ENCODE measurements around the gene UNC13B.
"Not testable (repeated sequence)": the region's sequence is repeated elsewhere in the genome, so short reads cannot be mapped to it uniquely, and the experiment has no call there.

The UNC13B gene

DNA sequence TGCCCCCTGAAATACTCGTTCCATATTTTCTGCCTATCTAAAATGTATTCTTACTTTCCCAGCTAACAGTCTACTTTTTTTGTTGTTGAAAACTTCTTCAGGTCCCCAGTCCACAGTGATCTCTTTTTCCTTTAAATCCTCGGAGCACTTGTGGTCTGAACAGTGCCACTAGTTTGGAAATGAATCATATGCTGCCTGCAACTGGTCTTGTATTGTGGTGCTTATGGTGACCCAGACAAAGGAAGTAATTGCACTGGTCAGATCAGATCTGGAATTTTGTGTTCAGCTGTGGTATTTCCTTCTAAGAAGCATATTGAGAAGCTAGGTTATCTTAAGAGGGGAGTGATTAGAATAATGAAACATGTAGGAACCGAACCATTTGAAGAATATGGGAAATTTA lies 2.9 kb downstream of the UNC13B start:
- DNase-seq: no peak

DNA sequence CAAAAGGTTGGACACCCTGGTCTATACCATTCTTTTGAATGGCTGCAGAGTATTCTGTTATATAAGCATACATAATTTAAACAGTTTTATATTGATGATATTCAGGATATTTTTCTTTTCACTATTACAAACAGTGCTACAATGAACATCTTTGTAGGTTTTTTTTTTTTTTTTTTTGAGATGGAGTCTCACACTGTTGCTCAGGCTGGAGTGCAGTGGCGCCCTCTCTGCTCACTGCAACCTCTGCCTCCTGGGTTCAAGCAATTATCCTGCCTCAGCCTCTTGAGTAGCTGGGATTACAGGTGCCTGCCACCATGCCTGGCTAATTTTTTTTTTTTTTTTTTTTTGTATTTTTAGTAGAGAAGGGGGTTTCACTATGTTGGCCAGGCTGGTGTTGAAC lies 5.6 kb downstream of the UNC13B start:
- not testable (repeated sequence) for DNase-seq

DNA sequence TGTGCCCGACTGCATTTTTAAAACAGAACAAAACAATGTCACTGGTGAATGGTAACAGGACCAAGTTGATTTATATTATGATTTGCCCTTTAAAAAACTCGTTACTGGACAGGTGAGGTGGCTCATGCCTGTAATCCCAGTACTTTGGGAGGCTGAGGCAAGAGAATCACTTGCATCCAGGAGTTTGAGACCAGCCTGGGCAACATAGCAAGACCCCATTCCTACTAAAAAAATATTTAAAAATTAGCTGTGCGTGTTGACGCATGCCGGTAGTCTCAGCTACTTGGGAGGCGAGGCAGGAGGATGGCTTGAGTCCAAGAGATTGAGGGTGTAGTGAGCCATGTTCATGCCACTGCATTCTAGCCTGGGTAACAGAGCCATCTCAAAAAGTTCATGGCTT lies 7.2 kb downstream of the UNC13B start:
- DNase-seq: no peak

DNA sequence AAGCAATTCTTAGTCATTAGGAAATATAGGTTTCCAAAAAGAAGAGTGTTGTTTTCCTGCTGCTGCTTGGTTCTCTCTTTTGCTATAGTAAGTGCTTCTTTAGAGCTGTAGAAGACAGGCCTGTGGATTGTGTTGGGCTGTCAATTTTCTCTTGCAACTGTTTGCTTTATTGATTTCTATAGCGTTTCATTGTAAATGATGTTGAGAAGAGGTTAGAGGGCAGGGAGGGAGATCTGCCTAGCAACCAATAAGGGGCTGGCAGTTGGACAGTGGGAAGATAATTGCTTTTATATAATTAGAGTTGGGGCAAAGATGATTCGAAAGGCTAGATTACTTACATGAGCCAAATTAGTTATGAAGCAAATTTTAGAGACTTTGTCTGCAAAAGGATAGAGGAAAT lies 11.1 kb downstream of the UNC13B start:
- DNase-seq: no peak

DNA sequence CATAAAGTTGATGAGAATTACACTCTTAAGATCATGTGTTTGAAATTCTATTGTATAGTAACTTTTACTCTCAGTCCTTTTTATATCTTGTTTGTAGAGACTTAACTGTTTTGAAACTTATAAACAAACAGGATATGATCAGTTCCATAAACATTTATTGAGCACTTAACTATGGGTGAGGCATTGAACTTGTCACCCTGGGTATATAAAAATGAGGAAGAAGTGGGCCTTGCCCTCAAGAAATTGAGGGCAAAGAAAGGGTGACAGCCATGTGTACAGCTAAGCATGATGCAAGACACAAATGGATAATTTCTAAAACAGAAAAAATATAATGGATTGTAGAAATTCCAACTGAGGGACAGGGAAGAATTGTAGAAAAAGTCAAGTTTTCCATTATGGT lies 15.7 kb downstream of the UNC13B start:
- no peak for DNase-seq

DNA sequence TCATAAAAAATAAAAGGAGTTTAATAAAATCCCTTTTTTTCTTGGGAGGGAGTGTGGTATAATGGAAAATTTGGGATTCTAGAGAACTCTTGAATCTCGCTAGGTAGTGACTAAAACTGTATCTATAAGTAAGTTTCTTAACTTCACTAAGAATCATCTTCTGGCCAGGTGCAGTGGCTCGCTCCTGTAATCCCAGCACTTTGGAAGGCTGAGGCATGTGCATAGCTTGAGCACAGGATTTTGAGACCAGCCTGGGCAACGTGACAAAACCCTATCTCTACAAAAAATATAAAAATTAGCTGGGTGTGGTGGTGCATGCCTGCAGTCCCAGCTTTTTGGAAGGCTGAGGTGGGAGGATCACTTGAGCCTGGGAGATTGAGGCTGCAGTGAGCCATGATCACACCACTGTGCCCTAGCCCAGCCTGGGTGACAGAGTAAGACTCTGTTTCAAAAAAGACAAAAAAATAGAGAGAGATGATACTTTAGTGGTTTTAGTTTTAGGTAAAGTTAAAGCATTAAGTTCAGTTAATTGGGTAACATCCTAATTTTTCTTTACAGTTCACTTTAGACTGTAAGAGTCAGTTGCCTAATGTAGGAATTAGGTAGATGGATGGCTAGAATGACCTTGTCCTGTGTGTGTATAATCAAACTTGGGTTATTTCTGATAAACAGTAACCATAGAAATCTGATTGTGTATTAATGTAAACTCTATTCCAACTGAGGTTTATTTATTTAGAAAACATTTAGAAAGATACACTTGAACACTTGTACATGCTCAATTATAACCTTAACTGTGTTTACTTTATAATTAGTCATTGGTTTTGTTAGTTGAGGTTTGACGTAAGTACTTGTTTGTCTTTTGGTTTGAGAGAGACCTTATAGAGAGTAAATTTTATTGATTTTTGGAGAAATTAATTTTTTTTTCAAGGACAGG lies 17.8 kb downstream of the UNC13B start:
- DNase-seq: no peak

DNA sequence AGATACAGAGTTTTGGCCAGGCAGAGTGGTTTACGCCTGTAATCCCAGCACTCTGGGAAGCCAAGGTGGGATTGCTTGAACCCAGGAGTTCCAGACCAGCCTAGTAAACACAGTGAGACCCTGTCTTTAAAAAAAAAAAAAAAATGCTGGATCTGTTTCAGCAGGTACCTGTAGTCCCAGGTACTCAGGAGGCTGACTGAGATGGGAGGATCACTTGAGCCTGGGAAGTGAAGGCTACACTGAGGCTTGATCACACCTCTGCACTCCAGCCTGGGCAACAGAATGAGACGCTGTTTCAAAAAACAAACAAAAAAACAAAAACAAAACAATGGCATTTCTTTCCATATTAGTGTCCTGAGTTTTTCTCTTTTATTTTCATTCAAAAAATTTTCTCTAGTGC lies 19.0 kb downstream of the UNC13B start:
- DNase-seq: no peak

DNA sequence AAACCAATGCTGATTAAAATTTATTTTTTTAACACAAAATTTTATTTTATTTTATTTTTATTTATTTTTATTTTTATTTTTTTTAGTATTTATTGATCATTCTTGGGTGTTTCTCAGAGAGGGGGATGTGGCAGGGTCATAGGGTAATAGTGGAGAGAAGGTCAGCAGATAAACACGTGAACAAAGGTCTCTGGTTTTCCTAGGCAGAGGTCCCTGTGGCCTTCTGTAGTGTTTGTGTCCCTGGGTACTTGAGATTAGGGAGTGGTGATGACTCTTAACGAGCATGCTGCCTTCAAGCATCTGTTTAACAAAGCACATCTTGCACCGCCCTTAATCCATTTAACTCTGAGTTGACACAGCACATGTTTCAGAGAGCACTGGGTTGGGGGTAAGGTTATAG lies 20.6 kb downstream of the UNC13B start:
- DNase-seq: not testable (repeated sequence)

DNA sequence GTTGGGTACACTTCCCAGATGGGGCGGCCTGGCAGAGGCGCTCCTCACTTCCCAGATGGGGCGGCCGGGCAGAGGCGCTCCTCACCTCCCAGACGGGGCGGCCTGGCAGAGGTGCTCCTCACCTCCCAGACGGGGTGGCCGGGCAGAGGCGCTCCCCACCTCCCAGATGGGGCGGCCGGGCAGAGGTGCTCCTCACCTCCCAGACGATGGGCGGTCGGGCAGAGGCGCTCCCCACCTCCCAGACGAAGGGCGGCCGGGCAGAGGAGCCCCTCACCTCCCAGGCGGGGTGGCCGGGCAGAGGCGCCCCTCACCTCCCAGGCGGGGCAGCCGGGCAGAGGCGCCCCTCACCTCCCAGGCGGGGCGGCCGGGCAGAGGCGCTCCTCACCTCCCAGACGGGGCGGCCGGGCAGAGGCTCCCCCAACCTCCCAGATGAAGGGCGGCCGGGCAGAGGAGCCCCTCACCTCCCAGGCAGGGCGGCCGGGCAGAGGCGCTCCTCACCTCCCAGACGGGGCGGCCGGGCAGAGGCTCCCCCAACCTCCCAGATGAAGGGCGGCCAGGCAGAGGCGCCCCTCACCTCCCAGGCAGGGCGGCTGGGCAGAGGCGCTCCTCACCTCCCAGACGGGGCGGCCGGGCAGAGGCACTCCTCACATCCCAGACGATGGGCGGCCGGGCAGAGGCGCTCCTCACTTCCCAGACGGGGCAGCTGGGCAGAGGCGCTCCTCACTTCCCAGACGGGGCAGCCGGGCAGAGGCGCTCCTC lies 21.4 kb downstream of the UNC13B start:
- not testable (repeated sequence) for DNase-seq

DNA sequence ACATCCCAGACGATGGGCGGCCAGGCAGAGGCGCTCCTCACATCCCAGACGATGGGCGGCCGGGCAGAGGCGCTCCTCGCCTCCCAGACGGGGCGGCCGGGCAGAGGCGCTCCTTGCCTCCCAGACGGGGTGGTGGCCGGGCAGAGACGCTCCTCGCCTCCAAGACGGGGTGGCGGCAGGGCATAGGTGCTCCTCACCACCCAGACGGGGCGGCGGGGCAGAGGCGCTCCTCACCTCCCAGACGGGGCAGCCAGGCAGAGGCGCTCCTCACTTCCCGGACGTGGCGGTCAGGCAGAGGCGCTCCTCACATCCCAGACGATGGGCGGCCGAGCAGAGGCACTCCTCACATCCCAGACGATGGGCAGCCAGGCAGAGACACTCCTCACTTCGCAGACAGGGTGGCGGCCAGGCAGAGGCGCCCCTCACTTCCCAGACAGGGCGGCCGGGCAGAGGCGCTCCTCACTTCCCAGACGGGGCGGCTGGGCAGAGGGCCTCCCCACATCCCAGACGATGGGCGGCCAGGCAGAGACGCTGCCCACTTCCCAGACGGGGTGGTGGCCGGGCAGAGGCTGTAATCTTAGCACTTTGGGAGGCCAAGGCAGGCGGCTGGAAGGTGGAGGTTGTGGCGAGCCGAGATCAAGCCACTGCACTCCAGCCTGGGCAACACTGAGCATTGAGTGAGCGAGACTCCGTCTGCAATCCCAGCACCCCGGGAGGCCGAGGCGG lies 22.1 kb downstream of the UNC13B start:
- DNase-seq: not testable (repeated sequence)

DNA sequence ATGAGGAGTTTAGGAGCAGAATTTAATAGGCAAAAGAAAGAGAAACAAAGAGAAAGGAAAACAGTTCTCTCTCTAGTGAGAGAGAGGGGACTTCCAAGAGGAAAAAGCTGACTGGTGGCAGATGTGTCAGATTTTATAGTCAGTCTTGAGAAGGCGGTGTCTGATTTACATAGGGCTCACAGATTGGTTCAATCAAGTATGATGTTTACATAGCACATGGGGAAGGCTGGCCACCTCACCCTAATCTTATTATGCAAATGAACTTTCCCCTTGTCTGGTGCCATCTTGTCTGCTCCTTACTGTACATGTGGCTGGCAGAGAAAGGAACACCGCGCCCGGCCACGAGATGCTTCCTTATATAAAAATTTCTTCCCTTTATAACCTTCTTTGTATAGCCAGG lies 24.7 kb downstream of the UNC13B start:
- DNase-seq: no peak

DNA sequence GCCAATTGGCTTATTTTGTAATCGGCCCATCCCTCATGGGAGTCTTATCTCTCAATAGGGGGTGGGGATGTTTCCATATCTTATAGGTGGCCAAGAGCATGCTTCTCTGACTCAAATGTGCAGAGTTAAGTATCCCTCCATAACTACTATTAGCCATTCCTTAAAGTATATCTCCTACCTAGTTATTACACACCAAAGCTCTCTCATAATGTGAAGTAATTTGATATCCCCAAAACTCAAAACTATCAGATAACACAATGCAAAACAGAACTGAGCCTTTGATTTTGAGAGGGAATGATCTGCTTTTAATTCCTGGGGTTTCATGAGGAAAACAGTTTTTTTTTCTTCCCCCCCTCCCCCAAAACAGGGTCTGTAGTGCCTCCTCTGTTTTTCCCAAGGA lies 28.4 kb downstream of the UNC13B start:
- DNase-seq: no peak

DNA sequence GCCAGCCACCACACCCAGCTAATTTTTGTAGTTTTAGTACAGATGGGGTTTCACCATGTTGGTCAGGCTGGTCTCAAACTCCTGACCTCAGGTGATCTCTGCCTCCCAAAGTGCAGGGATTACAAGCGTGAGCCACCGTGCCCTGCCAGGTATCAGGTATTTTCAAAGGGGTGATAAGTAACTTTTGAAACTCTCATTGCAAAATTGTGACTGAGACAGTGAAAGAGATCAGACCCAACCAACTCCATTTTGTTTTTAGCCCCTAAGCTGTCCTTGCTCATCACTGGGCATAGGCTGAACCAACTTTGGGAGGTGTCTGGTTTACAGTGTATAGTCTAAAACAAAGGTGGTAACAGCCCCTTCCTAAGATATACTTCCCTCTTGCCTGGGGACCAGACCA lies 29.3 kb downstream of the UNC13B start:
- DNase-seq: no peak

DNA sequence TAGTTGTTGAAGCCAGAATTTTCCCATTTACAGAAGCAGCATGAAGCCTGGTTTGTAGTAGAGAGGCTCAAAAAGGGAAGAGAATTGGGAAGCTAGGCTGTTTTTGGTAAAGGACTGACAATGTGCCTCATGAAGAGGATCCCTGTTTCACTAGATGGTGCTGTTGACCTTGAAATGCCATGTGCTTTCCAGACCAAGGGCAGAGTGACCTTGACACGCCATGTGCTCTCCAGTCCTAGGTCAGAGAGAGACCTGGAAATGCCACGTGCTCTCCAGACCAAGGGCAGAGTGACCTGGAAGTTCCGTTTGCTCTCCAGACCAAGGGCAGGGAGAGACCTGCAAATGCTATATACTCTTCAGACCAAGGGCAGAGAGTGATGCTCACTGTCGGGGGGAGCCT lies 32.0 kb downstream of the UNC13B start:
- DNase-seq: no peak

DNA sequence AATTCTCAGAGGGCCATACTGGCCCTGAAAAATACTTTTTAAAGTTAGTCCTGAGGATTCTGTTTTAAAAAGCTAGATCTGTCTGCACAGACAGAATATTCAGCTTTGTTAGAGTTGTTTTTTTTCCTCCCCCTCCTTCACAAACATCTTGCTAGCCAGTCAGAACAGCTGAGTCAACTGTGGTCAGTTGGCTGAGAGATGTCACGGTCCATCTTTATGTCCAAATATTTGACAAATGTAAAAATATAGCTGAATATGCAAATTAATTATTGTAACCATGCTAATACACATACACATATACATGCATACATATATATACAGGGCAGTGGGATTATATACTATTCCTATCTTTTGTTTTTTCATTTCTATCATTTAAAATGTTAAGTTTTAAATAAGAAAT lies 33.9 kb downstream of the UNC13B start:
- DNase-seq: no peak

DNA sequence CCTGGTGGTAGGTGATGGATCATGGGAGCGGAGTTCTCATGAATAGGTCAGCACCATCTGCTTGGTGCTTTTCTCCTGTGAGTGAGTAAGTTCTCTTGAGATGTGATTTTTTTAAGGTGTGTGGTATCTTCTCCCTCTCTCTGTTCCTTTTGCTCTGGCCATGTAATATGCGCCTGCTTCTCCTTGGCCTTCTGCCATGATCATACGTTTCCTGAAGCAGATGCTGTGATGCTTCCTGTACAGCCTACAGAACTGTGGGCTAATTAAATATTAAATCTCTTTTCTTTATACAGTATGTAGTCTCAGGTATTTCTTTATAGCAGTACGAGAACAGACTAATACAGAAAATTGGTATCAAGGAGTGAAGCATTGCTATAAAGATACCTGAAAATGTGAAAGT lies 36.4 kb downstream of the UNC13B start:
- no peak for DNase-seq

DNA sequence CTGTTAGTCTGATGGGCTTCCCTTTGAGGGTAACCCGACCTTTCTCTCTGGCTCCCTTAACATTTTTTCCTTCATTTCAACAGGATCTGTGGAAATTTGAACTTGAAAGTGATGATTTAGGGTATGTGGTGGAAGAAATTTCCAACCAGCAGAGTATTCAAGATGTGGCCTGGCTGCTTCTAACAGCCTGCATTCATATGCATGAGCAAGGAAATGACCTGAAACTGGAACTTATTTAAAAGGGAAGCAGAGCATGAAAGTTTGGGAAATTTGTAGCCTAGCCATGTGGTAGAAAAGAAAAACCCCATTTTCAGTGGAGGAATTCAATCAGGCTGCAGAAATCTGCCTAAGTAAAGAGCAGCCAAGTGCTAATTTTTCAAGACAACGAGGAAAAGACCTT lies 41.7 kb downstream of the UNC13B start:
- no peak for DNase-seq

DNA sequence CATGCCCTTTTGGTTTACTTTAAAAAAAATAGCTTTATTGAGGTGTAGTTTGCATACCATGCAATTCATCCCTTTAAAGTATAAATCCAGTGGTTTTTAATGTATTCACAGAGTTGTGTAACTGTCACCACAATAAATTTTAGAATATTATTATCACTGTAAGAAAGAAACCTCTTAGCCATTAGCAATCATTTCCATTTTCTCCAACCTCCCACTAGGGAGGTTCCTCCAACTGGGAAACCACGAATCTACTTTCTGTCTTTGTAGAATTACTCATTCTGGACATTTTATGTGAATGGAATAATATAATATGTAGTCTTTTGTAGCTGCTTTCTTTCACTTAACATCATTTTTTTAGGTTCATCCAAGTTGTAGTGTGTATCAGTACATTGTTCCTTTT lies 43.5 kb downstream of the UNC13B start:
- no peak for DNase-seq

DNA sequence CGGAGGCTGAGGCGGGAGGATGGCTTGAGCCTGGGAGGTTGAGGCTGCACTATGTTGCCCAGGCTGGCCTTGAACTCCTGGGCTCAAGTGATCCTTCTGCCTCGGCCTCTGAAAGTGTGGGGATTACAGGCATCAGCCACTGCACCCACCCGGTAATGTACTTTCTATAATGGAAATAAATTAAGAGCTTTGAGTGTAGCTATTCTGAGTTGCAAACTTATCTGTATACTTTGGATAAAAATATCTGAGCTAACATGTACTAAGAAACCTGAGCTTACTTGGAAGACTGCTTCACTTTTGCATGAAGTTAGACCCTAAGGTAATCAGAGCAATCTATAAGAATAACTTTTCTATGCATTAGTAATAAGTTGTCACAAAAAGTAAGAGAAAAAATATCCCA lies 50.0 kb downstream of the UNC13B start:
- no peak for DNase-seq

DNA sequence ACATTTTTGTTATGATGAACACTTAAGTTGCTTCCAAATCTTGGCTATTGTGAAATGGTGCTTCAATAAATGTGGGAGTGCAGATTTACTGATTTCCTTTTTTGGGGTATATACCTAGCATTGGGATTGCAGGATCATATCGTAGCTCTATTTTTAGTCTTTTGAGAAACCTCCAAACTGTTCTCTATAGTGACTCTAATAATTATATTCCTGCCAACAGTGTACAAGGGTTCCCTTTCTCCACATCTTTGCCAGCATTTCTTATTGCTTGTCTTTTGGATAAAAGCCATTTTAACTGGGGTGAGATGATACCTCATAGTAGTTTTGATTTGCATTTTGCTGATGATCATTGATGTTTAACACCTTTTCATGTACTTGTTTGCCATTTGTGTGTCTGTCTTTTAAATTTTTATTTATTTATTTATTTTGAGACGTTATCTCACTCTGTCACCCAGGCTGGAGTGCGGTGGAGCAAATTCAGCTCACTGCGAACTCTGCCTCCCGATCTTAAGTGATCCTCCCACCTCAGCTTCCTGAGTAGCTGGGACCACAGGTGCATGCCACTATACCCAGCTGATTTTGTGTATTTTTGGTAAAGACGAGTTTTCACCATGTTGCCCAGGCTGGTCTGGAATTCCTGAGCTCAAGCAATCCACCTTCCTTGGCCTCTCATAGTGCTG lies 59.0 kb downstream of the UNC13B start:
- DNase-seq: no peak

DNA sequence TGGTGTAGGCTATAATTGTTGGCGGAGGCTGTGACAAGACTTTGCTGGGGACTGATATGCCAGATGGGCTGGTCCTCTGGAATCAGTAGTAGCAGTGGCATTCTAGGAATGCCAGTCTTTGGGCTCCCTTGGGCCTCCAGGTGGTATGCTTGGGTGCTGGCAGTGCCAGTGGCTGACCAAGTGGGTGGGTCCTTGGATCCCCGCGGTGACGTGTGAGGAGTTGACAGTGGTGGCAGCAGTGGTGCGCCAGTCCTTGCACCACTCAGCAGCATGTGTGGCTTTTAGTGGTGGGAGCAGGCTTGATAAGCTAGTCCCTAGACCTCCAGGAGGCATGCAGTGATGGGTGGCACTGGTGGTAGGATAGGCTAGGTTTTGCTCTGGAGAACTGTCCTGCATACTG lies 63.9 kb downstream of the UNC13B start:
- no peak for DNase-seq

DNA sequence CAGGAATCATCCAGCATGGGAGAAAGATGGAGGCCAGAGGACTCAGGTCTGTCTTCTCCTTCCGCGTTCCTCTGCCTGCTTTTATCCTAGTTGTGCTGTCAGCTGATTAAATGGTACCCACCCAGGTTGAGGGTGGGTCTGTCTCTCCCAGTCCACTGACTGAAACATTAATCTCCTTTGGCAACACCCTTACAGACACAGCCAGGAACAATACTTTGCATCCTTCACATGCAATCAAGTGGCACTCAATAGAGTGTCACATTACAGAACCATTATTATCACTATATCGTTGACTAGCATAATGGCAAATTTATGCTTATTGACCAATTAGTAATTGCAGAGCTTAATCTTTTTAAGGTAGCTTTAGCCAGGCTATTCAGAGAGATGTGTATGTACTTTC lies 64.8 kb downstream of the UNC13B start:
- peak; percentile 81 for DNase-seq

DNA sequence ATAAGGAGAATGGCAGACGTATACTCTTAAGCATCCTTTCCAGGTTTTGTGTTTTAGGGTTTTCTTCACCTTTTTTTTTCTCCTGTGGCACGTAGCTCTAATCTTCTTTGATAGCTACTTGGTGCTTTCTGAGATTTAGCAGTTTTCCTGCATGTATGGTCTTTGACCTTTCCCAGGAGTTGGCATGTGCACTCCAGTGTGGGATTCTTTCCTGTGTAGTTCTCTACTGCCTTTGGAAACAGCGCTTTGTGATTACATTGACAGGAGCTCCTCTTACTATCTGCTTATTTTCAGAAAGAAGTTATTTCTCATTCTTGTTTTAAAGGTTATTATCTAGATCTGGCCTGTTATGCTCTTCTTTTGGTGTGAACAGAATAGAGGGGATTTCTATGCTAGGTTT lies 65.5 kb downstream of the UNC13B start:
- no peak for DNase-seq

All from NCI-H1105 (cell line).